Esophagus muscularis mucosa (tissue), 4 donors: Measurements from ENCODE around the gene FBXW4. TPM values are rescaled to one million over a fixed set of nuclear protein-coding genes. Genes with fewer than 3 reads are reported as not detected.

Experiments used
- DNase-seq: peaks from one replicate; pipeline ENCODE4 v3.0.0-alpha.2; 2017; ENCODE audit errors: extremely low spot score
- H3K27ac ChIP-seq, 4 donors: fragments of 200-600 bp; sonication (generic); replicated peaks in 1 of 4; 1 replicate in 3 of 4; 2 replicates in 1 of 4; pipeline ENCODE4 v1.5.1; 2016 to 2019; ENCODE audit warnings: mild to moderate bottlenecking in 1 of 4
- H3K27me3 ChIP-seq, 4 donors: fragments of 200-600 bp; sonication (generic); one replicate each; pipeline versions ENCODE4 v1.5.1 to v1.6.0; 2016 to 2019
- H3K36me3 ChIP-seq, 4 donors: fragments of 200-600 bp; sonication (generic); one replicate each; pipeline ENCODE4 v1.5.1; 2016 to 2019
- H3K4me1 ChIP-seq, 4 donors: fragments of 200-600 bp; sonication (generic); one replicate each; pipeline ENCODE4 v1.5.1; 2016 to 2019
- H3K4me3 ChIP-seq, 4 donors: fragments of 200-600 bp; sonication (generic); 1 replicate in 2 of 4; 2 replicates in 2 of 4; pipeline ENCODE4 v1.5.1; 2016 to 2019; ENCODE audit warnings: mild to moderate bottlenecking in 4 of 4, moderate library complexity in 1 of 4
- H3K9me3 ChIP-seq, 4 donors: fragments of 200-600 bp; sonication (generic); 1 replicate in 3 of 4; 2 replicates in 1 of 4; pipeline ENCODE4 v1.5.1; 2016 to 2019
- CTCF ChIP-seq, 3 experiments: fragments of 200-600 bp in 2 of 3; fragments of 450-650 bp in 1 of 3; sonication (generic) in 2 of 3; IDR thresholded peaks; one replicate each; pipeline ENCODE4 v1.5.1; 2017 to 2019; ENCODE audit warnings: antibody characterized with exemption in 3 of 3, mild to moderate bottlenecking in 2 of 3, moderate library complexity in 1 of 3
- EP300 ChIP-seq: sonication (generic); formaldehyde crosslinking; IDR thresholded peaks from one replicate; pipeline ENCODE4 v1.6.1; 2017; ENCODE audit warnings: antibody characterized with exemption
- POLR2A ChIP-seq: fragments of 450-650 bp; IDR thresholded peaks from one replicate; pipeline ENCODE4 v1.6.1; 2017; ENCODE audit warnings: antibody characterized with exemption, moderate library complexity, mild to moderate bottlenecking, low read depth
- POLR2AphosphoS5 ChIP-seq, 2 donors: sonication (generic); formaldehyde crosslinking; IDR thresholded peaks; one replicate each; pipeline ENCODE4 v1.6.1; 2017; ENCODE audit warnings: antibody characterized with exemption in 2 of 2
- WGBS: methylation state at CpG from one replicate; pipeline ENCODE4 v1.1.5; 2018; 5-methylcytosine and 5-hydroxymethylcytosine counted together
- intact Hi-C: fragments of 100-400 bp; cut with DNase I; formaldehyde crosslinking; loops from one replicate; pipeline ENCODE4 v1.15.1; 2023
- small RNA-seq, 3 donors: library from RNA; depleted of rRNA; stranded (forward); fragments of <200 nt; gene quantifications; one replicate each; pipeline ENCODE3, GENCODE V24; 2016
- total RNA-seq, 4 donors: library from RNA; depleted of rRNA; stranded (reverse); fragments of >200 nt; gene quantifications; one replicate each; pipeline versions ENCODE4 v1.1.0 to v1.2.1, GENCODE V29; 2016

FBXW4 gene
- total RNA-seq, 4 donors from 2014 or later: 101 to 168 (median 115) TPM

- DNase-seq: no peak
Measured at GRCh38 chr10:101563497-101564040, 131.4 kb downstream of the FBXW4 start.

DNA sequence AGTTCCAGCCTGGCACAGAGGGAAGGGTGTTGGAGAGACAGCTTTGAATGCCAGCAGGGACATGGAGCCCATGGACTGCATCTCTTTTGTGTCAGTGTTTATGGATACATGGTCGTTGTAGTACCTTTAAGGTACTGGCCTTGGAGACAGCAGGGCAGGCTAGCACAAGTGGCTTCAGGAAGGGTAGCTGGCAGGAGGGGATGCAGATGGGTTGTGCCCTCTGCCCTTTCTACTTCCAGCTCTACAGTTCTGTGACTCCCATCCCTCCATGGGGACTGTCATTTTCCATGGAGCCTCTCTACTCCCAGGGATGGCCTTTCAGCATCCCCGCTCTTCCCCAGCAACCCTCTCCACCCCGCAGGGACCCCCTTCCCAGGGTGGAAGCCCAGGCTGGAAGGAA, 132.0 kb downstream of the FBXW4 start:
- intact Hi-C loops: no loop called here
- WGBS: 75% methylated on average over 2 of the region's 3 CpGs
- TF ChIP-seq EP300 (no peak), POLR2A (no peak), POLR2AphosphoS5 (IDR thresholded peaks at IDR 0.05) (no peak), CTCF (IDR thresholded peaks at IDR 0.05) (no peak)
- H3K4me3 ChIP-seq: no peak overlapping the region
- H3K4me1 ChIP-seq: peaks cover 7 to 11% (median 10%) of the 10 kb centered on the region in 4 donors
- H3K27me3 ChIP-seq: peaks cover 6 to 84% (median 15%) of the 10 kb centered on the region in 4 donors
- no peaks in the 10 kb centered on the region for H3K9me3 ChIP-seq
- H3K36me3 ChIP-seq: no peaks in the 10 kb centered on the region
- DNase-seq: no peak
- no peak overlapping the region for H3K27ac ChIP-seq

More at GRCh38 chr10:101563497-101564040, 131.4 kb downstream of the FBXW4 start:
- Histone ChIP-seq H3K36me3 (no peaks in the 10 kb centered on the region), H3K4me1 (peaks cover 7 to 11% (median 10%) of the 10 kb centered on the region in 4 donors), H3K27me3 (peaks cover 6 to 89% (median 19%) of the 10 kb centered on the region in 4 donors), H3K9me3 (no peaks in the 10 kb centered on the region), H3K27ac (no peak overlapping the region), H3K4me3 (no peak overlapping the region)
- intact Hi-C loops: no loop called here
- 76% methylated on average over 9 of the region's 11 CpGs for WGBS
- TF ChIP-seq POLR2AphosphoS5 (IDR thresholded peaks at IDR 0.05): no peak
- no peak for TF ChIP-seq CTCF (IDR thresholded peaks at IDR 0.05)
- TF ChIP-seq POLR2A: no peak
- no peak for TF ChIP-seq EP300

DNA sequence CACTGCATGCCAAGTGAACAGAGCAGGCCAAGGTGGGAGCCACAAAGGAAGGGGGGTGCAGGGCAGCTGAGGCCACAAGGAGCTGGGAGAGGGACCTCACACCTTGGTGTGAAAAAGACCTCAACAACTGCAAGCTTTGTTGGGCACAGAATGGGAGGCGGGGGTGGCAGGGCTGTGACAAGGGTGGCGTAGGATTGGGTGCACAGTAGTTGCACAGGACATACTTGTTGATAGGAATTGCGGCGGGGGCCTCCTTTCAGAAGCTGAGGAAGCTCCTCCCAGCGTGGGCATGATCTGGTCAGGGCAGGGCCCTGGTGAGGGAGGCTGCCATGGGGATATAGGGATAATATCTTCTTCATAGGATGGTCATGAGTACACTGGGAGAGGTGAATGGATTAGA, 132.7 kb downstream of the FBXW4 start:
- Histone ChIP-seq H3K4me1 (peaks cover 7 to 11% (median 10%) of the 10 kb centered on the region in 4 donors), H3K9me3 (no peaks in the 10 kb centered on the region), H3K36me3 (no peaks in the 10 kb centered on the region), H3K4me3 (no peak overlapping the region), H3K27me3 (peaks cover 6 to 76% (median 11%) of the 10 kb centered on the region in 4 donors), H3K27ac (no peak overlapping the region)
- 91% methylated on average over 3 of the region's 5 CpGs for WGBS
- TF ChIP-seq CTCF (IDR thresholded peaks at IDR 0.05) (no peak), EP300 (no peak), POLR2AphosphoS5 (IDR thresholded peaks at IDR 0.05) (no peak), POLR2A (no peak)
- intact Hi-C loops: no loop called here
- DNase-seq: no peak

- DNase-seq: no peak
- peaks cover 2 to 4% (median 3%) of the 10 kb centered on the region in 4 donors for H3K4me1 ChIP-seq
- H3K27ac ChIP-seq: no peak overlapping the region
- TF ChIP-seq EP300 (no peak), POLR2AphosphoS5 (IDR thresholded peaks at IDR 0.05) (no peak)
- WGBS: 83% methylated on average over 12 of the region's 15 CpGs
- no peaks in the 10 kb centered on the region for H3K36me3 ChIP-seq
- H3K9me3 ChIP-seq: no peaks in the 10 kb centered on the region
- H3K4me3 ChIP-seq: no peak overlapping the region
- intact Hi-C loops: no loop called here
- H3K27me3 ChIP-seq: peaks cover under 1 to 67% (median 3%) of the 10 kb centered on the region in 4 donors
Measured at GRCh38 chr10:101561068-101561915, 133.7 kb downstream of the FBXW4 start.

Small RNA genes lying within 50 kb of the gene (small RNA-seq; reads per million reads assigned to genes)
- gene MIR3158-1: 0 reads per million in 3 donors
- 0 reads per million in 3 donors for gene RNU6-1165P

Other genes starting within 250 kb of the FBXW4 start
- gene POLL, start 106.9 kb downstream of the FBXW4 start, total RNA-seq: 10 to 100 TPM; 23.2 to 27.2 (median 26.0) TPM
- 10 to 100 TPM; 13.8 to 24.2 (median 18.1) TPM for gene DPCD, start 106.8 kb downstream of the FBXW4 start, total RNA-seq
- not detected for gene FGF8, start 80.9 kb upstream of the FBXW4 start, total RNA-seq
- gene NPM3, start 88.3 kb upstream of the FBXW4 start, total RNA-seq: 10 to 100 TPM; 15.6 to 31.5 (median 16.5) TPM
- gene OGA, start 123.3 kb upstream of the FBXW4 start, total RNA-seq: 100 to 1,000 TPM in 2 of 4 donors, 10 to 100 TPM in 2; 85.4 to 131 (median 101) TPM
- 1 to 10 TPM in 1 of 4 donors, under 1 TPM in 3; 0.32 to 1.7 (median 0.54) TPM for gene KCNIP2, start 148.6 kb upstream of the FBXW4 start, total RNA-seq